Measurements from ENCODE around the gene UBE2M.
A peak's percentile ranks its signal among the peaks of the same experiment; 100 is the strongest.

The UBE2M gene

GRCh38 chr19:58538257-58539168 is 19.9 kb downstream of the UBE2M start:
- peak; percentile 82 for DNase-seq

- no peak for DNase-seq
These were observed 21.3 kb downstream of the UBE2M start for GRCh38 chr19:58536852-58537798.

DNA sequence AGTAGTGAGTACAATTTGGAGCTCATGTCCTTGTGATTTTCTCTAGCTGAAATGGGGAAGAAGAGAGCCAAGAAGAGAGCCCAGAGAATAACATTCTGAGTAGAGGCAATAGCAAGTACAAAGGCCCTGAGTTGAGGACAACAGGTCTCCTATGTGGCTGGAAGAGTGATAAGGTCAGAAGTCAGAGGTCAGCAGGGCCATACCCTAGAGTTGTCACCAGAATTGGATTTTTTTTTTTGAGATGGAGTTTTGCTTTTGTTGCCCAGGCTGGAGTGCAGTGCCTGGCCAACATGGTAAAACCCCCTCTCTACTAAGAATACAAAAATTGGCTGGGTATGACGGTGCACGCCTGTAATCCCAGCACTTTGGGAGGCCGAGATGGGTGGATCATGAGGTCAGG is 22.6 kb downstream of the UBE2M start:
- DNase-seq: no peak

- no peak for DNase-seq
These were observed 27.2 kb downstream of the UBE2M start for GRCh38 chr19:58531034-58531840.

DNA sequence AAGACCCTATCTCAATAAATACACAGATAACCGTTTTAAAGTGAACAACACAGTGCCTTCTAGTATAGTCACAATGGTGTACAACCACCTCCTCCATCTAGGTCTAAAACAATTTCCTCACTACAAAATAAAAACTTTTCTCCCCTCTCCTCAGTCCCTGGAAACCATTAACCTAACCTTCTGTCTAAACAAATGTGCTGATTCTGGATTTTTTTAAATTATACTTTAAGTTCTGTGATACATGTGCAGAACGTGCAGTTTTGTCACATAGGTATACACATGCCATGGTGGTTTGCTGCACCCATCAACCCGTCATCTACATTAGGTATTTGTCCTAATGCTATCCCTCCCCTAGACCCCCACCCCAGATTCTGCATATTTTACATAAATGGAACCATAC is 29.0 kb downstream of the UBE2M start:
- no peak for DNase-seq

GRCh38 chr19:58522709-58523108 is 35.7 kb downstream of the UBE2M start:
- no peak for DNase-seq

- DNase-seq: no peak
These were observed 36.8 kb downstream of the UBE2M start for GRCh38 chr19:58521651-58522050.

GRCh38 chr19:58520257-58520599 is 38.2 kb downstream of the UBE2M start:
- DNase-seq: no peak

DNA sequence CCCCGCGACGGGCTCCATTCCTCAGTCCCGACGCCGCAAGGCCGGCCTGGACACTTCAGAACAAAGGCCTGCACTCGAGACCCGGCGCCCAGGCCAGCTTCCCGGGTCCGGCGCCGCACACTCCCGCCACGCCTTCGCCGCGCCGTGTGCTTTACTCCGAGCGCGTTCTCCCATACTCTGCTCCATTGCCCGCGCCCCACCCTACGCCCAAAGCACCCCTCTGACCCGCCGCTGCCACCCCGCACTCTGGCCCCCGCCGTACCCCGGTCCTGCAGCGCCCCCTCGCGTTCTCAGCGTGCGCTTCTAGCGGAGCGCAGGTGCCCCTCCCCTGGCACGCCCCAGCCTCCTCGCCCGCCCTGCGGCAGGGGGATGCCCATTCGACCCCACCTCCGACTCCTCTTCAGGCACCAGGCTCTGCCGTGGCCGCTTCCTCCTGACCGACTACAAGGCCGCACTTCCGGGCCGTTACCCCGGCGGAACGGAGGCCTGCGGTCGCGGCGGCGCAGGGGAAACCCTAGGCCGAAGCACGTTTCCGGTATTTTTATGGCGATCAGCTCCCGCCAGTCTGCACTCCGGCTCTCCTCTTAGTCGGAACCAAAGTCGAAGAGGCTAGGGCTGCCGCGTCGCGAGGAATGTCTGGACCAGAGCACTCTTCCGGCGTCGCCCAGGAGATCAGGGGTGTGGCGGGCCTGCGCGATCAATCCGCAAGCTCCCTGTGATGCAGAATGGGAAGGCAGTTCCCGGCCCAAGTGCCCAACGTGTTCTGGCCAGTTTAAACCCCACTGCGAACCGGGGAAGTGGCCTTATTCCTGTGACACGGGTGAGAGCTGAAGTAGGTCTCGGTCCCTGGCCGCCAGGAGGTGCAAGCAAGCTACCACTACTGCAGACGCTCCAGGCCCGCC is 38.8 kb downstream of the UBE2M start, which contains the start of gene ZBTB45:
Gene ZBTB45, minus strand, starts transcription at position 456 of the 902 bp plus-strand sequence. CDS start 2,137 bp downstream, outside the sequence.
- DNase-seq: peak; percentile 97

- peak; percentile 43 for DNase-seq
These were observed 39.4 kb downstream of the UBE2M start for GRCh38 chr19:58519087-58519354.

GRCh38 chr19:58518256-58519086 is 39.9 kb downstream of the UBE2M start:
- no peak for DNase-seq

DNA sequence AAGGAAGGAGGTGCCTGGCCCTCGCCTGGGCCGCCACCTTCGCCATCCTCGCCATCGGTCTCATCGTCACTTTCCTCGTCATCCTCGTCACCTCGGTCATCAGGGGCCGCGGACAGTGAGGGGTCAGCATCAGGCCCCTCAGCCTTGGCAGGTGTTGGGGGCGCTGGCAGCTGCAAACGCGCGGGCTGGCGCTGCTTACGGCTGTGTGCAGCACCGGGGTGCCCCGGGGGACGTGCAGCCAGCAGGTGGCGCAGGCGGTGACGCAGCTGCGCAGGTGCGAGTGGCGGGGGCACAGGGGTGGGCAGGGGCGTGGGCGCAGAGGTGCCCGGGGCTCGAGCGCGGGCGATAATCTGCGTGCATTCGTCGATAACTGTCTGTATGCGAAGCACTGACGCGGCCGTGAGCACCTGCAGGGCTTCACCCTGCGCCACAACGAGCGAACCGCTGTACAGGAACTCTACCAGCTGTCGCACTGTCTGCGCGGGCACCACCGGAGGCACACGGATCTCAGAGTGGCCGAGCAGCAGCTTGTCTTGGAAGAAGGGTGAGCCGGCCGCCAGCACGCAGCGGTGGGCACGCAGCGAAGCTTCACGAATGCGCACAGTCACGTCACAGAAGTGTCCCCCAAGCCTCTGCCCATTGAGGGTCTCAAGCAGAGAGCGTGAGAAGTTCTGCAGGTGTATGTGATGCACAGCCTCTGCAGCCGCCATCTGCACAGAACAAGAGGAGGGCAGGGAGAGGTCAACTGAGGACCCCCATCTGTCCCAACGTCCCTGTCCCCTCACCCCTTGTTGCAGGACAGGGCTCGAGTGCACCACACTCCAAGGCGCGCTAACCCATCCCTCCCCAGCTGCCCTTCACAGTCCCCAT is 41.2 kb downstream of the UBE2M start:
- DNase-seq: no peak

DNA sequence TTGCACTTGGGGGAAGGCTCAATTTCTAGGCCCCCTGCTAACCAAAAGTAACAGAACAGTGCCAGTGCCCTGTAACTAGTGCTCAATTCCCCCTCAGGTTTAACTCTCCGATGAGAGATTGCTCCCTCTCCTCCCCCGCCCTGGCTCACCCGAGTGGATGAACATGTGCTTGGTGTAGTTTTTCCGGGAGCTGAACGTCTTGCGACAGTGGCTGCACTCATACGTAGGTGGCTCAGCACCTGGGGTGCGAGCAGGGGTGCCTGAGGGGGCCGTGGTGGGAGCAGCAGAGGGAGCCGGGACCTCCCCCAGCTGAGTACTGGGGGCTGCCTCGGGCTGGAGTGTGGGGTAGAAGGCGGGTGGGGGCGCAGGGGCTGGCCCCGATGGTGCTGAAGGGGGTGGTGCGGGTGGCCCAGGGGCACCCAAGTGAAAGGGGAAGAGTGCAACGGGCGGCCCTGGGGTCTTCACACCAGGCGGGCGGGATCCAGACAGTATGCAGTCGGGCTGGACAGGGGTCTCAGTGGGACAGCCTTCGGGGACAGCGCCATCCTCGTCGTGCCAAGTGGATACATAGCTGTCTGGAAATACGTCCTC is 42.1 kb downstream of the UBE2M start:
- no peak for DNase-seq

- DNase-seq: no peak
These were observed 43.2 kb downstream of the UBE2M start for GRCh38 chr19:58515259-58515658.

DNA sequence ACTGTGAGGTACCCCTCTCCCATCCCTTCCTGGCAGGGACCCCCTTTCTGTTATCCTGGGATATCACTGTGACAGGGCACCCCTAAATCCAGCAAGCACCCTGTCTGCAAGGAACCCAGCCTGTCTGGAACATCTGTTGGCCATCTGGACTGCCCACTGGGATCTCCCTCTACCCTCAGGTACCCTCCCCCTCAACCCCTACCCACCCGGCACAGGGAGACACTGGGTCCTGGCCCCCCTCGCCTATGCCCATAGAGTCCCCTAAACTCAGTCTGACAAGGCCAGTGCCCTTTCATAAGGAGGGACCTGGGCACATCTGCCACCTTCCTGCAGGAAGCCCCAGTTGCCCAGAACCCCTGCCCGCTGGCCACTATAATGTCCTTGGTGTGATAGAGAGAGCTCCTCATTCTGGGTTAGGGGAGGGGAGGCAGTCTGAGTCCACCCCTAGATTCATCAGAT is 43.8 kb downstream of the UBE2M start:
- DNase-seq: no peak

- DNase-seq: peak; percentile 95
These were observed 44.5 kb downstream of the UBE2M start for GRCh38 chr19:58513694-58514563.

DNA sequence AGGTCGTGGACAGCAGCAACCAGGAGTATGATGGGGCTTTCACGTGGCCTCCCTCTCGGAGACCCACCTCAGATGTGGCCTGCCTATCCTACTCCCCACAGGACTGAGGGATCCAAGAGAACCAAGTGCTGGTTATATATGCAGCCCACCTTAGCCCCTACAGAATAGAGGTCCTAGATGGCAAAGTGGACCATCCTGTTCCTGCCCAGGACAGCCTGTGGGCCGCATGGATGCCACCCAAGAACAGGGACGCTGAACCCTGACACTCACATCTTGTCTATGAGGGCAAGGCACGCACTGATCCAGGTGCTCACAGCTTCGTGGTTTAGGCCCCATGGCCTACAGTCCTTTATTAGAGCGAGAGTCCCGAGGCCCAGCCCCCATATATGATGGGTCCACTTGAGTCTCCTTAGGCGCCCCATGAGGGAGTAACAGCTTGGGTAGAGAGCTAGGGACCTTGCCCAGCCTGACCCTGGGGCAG is 45.2 kb downstream of the UBE2M start:
- DNase-seq: no peak
